Hepatocyte (in vitro differentiated cells): ENCODE results near the gene LYPD6.

Source experiments
- EZH2 ChIP-seq: fragments of 200-600 bp; sonication (generic); IDR thresholded peaks from 2 replicates; pipeline ENCODE4 v1.6.1; 2016; ENCODE audit warnings: antibody characterized with exemption, mild to moderate bottlenecking, borderline replicate concordance
- TF ChIP-seq, protein P1 (sequence below): fragments of 200-600 bp; sonication (generic); IDR thresholded peaks from 2 replicates; pipeline ENCODE4 v1.5.1; 2016; ENCODE audit warnings: antibody characterized with exemption, mild to moderate bottlenecking; ENCODE audit not compliant: poor library complexity

DNA sequence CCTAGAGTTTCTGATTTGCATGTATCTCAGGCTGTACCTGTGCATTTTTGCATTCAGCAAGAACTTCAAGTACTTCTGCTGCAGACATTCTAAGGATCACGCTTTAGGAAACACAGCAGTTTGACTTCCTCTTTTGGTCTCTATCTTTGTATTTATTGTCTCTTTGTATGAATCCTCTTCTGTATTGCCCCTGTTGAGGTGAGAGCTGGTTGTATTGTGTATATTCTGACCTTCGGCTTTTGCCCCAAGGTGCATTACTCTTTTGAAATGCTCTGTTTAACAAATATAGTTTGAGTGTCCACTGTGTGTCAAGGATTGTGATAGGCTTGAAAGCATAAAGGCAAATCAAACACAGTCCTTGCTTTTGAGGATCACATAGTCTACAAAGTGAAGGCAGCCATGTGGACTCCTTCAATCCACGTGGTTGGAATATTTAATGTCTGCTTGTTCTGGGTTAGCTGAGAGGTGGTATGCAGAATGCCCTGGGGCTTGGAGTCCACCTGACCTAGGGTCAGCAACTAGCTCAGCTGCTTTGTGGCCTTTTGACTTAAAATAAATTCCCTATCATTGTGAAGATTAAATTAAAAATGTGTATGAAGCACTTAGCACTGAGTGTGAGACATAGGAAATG, 108.1 kb downstream of the LYPD6 start:
- TF ChIP-seq, protein P1, sequence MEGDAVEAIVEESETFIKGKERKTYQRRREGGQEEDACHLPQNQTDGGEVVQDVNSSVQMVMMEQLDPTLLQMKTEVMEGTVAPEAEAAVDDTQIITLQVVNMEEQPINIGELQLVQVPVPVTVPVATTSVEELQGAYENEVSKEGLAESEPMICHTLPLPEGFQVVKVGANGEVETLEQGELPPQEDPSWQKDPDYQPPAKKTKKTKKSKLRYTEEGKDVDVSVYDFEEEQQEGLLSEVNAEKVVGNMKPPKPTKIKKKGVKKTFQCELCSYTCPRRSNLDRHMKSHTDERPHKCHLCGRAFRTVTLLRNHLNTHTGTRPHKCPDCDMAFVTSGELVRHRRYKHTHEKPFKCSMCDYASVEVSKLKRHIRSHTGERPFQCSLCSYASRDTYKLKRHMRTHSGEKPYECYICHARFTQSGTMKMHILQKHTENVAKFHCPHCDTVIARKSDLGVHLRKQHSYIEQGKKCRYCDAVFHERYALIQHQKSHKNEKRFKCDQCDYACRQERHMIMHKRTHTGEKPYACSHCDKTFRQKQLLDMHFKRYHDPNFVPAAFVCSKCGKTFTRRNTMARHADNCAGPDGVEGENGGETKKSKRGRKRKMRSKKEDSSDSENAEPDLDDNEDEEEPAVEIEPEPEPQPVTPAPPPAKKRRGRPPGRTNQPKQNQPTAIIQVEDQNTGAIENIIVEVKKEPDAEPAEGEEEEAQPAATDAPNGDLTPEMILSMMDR, result no peak
- no peak for TF ChIP-seq EZH2
